Smooth muscle cell of bladder (primary cell): ENCODE measurements around the gene PIANP. TPM values are rescaled to one million over a fixed set of nuclear protein-coding genes. Genes with fewer than 3 reads are reported as not detected.

Source experiments
- total RNA-seq: library from RNA; depleted of rRNA; stranded (reverse); fragments of >200 nt; gene quantifications from 2 replicates; pipeline ENCODE4 v1.2.3, GENCODE V29; 2014

PIANP gene, protein sequence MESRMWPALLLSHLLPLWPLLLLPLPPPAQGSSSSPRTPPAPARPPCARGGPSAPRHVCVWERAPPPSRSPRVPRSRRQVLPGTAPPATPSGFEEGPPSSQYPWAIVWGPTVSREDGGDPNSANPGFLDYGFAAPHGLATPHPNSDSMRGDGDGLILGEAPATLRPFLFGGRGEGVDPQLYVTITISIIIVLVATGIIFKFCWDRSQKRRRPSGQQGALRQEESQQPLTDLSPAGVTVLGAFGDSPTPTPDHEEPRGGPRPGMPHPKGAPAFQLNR
- total RNA-seq = 0.09 TPM in 1 of 2 replicates, not detected in the other

DNA sequence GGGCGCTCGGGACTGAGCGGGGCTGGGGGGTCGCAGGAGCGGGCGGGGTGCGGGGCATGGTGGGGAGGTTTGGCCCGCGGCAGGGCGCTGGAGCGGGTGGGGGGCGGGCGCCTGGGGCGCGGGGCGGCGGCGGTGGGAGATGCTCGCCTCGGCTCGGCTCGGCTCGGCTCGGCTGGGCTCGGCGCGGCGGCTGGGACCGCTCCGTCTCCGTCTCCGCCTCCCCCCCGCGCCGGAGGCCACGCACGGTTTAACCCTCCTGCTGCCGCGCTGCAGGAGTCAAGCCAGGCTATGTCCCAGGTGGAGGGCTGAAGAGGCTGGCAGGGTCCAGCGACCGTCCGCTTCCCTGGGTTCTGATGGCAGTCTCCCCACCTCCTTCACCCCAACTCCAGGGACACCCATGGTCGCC is at the start of gene PIANP:
PIANP (minus strand) TSS at position 170 of the 406 bp plus-strand sequence. CDS start 2,754 bp downstream, outside the sequence.

DNA sequence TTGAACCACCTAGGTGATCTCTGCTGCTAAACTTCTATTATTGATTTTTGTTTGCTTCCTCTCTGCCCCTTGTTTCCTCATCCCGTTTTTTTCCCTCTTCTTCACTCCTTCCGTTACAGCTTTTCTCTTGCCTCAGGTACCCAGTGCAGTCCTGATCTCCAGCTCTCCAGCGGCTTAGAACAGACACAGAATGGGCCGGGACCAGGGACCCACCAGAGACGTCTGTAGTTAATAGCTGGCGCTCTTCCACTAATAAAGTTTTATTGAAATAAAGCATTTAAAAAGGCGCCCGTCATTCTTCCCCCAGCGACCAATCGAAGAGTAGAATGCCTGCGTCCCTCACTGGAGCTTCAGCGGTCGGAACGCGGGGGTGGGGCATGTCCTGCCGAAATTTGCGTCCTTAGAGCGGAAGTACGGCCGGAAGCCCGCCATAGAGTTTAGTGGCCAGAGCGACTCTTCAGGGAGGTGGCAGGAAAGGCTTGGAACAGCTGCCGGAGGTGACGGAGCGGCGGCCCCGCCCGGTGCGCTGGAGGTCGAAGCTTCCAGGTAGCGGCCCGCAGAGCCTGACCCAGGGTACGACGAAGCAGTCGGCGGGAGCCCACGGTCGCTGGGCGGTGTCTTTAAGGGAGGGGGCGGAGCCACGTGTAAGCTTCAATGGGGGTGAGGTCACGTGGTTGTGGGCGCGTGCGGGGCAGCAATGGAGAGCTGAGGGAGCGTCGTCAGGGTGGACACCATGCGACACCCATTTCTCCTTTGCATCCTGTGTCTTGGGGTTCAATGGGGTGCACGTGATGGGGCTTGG is 23.2 kb upstream of the PIANP start, which contains the start of gene COPS7A:
COPS7A (plus strand) TSS at position 440 of the 802 bp plus-strand sequence. CDS start 611 bp downstream, outside the sequence.

DNA sequence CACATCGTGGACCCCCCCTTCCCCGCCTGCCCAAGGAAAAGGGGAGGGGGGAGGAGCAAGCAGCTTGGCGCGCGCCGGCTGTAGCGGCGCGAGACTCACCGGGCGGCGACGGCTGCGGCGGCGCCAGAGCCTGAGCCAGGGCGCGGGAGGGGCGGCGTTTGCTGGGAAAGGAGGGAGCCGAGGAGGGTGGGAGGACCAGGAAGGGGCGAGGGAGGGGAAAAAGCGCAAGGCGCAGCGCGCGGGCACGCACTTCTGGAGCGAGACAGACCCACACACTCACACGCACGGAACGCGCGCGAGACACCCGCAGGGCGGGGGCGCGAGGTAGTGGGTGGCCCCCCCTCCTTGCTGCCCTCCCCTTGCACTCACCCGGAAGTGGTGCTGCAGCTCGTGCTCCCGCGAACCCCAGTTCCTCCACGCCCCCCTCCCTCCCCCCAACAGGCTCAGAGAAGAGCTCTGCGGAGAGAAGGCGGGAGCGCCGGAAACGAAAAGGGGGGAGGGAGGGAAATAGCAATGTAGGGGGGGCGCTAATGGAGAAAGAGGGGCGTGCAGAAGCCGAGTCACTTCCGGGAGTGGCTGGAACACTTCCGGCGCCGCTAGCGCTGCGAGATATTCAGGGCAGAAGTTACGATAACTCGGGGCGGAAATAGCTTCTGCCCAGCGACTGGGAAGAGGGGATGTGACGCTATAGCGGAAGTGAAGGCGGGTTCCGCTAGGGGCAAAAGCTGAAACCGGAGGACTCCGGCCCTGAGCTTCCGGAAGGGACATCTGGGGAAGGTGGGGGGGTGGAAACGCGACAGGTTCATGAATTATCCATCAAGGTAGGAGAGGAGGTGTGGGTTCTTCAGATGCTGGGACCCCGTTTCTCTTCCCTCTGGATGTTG is 11.4 kb downstream of the PIANP start, which contains the start of gene ZNF384:
ZNF384 (minus strand) TSS at position 377 of the 884 bp plus-strand sequence. CDS start 9,855 bp downstream, outside the sequence.

DNA sequence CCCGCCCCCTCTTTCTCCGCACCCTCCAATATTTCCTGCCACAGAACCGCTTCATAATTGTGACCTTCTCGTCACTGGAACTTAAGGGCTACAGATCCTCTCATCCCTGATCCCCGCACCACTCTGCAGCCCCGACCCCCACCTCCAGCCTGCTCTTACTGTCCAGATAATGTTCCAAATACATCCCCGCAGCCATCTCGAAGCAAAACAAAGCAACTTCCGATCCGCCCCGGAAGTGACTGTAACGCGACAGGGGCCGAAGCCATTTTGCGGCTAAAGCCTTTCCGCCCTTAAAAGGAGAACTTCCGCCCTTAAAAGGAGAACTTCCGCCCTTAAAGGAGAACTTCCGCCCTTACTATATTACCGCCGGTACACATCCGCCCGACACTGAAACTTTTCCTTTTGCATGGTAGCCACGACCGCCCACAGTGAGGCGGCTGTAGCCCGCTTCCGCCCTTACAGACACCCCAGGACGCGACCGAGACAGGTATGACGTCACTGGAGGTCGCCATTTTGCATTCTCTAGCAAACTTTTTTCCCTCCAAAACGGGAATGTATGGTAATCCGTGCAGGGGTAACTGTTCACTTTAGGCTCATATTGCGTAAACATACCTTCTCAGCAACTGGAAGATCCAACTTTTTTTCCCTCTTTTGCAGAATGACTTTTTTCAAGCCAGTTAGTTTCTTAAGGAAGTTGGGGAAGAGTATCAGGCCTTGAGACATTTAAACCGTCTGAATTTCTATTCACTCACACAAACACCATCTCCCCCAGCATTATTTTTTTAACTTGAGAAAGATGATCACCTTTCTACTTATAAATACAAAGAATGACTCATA is 37.5 kb downstream of the PIANP start, which contains the start of gene ING4:
ING4 (minus strand) TSS at position 214 of the 837 bp plus-strand sequence; CDS start at position 196, 18 bp downstream.

DNA sequence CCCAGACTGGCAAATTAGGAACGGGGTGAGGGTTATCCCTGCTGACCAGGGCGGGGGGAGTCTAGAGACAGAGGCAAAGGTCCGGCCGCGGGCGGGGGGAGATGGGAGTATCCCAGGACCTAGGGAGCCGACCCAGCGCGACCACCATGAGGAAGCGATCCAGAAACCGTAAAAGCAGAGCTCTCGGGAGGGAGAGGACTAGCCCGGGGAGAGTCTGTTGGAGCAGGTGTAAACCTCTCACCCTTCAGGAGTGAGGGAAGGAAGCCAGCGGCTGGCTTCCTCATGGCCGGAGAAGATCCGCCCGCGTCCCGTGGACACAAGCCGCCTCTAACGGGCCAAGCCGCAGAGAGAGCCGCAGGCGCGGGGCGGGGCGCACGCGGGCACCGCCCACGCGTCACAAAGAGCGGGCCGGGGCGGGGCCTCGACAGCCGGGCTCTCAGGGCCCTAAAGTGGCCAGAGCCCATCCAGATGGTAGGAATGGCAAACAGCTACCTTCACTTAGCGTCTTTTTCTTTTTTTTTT is 53.5 kb downstream of the PIANP start, which contains the start of gene ACRBP:
ACRBP (minus strand) TSS at position 350 of the 522 bp plus-strand sequence; CDS start at position 284, 66 bp downstream.

Other genes starting within 250 kb of the PIANP start
- 8.5 and 11.8 TPM in 2 replicates for gene TAPBPL, start 248.8 kb downstream of the PIANP start, total RNA-seq
- gene VAMP1, start 230.1 kb downstream of the PIANP start, total RNA-seq = 7.8 and 10.0 TPM in 2 replicates
- 143 and 163 TPM in 2 replicates for gene MRPL51, start 207.6 kb downstream of the PIANP start, total RNA-seq
- 26.3 and 28.8 TPM in 2 replicates for gene NCAPD2, start 206.7 kb downstream of the PIANP start, total RNA-seq
- gene GAPDH, start 166.3 kb downstream of the PIANP start, total RNA-seq = 7,747 and 9,147 TPM in 2 replicates
- gene IFFO1, start 144.8 kb downstream of the PIANP start, total RNA-seq = 11.2 and 13.2 TPM in 2 replicates
- gene NOP2, start 132.5 kb downstream of the PIANP start, total RNA-seq = 9.8 and 17.4 TPM in 2 replicates
- gene CHD4, start 93.4 kb downstream of the PIANP start, total RNA-seq = 189 and 195 TPM in 2 replicates
- gene LPAR5, start 64.9 kb downstream of the PIANP start, total RNA-seq = not detected in 2 replicates
- 0.28 and 0.37 TPM in 2 replicates for gene ACRBP, start 53.4 kb downstream of the PIANP start, total RNA-seq
- 27.2 and 34.4 TPM in 2 replicates for gene ING4, start 37.7 kb downstream of the PIANP start, total RNA-seq
- gene ZNF384, start 11.4 kb downstream of the PIANP start, total RNA-seq = 6.8 and 10.4 TPM in 2 replicates
- 78.9 and 89.7 TPM in 2 replicates for gene COPS7A, start 23.2 kb upstream of the PIANP start, total RNA-seq
- 106 and 115 TPM in 2 replicates for gene MLF2, start 52.3 kb upstream of the PIANP start, total RNA-seq
- gene PTMS, start 65.5 kb upstream of the PIANP start, total RNA-seq = 18.7 and 28.0 TPM in 2 replicates
- gene LAG3, start 71.7 kb upstream of the PIANP start, total RNA-seq = 0.14 and 0.18 TPM in 2 replicates
- gene CD4, start 88.7 kb upstream of the PIANP start, total RNA-seq = 0.28 and 0.43 TPM in 2 replicates
- gene GPR162, start 121.0 kb upstream of the PIANP start, total RNA-seq = 2.8 and 3.0 TPM in 2 replicates
- gene P3H3, start 127.6 kb upstream of the PIANP start, total RNA-seq = 78.9 and 105 TPM in 2 replicates
- 0.92 and 1.3 TPM in 2 replicates for gene GNB3, start 140.1 kb upstream of the PIANP start, total RNA-seq
- 2.0 and 2.1 TPM in 2 replicates for gene CDCA3, start 150.5 kb upstream of the PIANP start, total RNA-seq
- gene USP5, start 151.3 kb upstream of the PIANP start, total RNA-seq = 71.1 and 76.5 TPM in 2 replicates
- 1,608 and 1,630 TPM in 2 replicates for gene TPI1, start 166.7 kb upstream of the PIANP start, total RNA-seq
- gene SPSB2, start 172.5 kb upstream of the PIANP start, total RNA-seq = 6.5 and 6.7 TPM in 2 replicates
- 9.5 and 14.1 TPM in 2 replicates for gene LRRC23, start 204.0 kb upstream of the PIANP start, total RNA-seq
- gene ENO2, start 213.8 kb upstream of the PIANP start, total RNA-seq = 11.7 and 44.1 TPM in 2 replicates
- 5.0 and 7.5 TPM in 2 replicates for gene ATN1, start 227.1 kb upstream of the PIANP start, total RNA-seq
- not detected in 2 replicates for gene RNU7-1, start 243.0 kb upstream of the PIANP start, total RNA-seq
- 170 and 215 TPM in 2 replicates for gene C12orf57, start 243.2 kb upstream of the PIANP start, total RNA-seq